GM18498 (cell line): ENCODE data around the gene KCNJ4.

ENCODE experiments used
- ATAC-seq: cut with Tn5 transposase; IDR thresholded peaks from one replicate; pipeline ENCODE4 v1.9.1; 2021; ENCODE audit warnings: mild to moderate bottlenecking, moderate library complexity; ENCODE audit not compliant: unreplicated experiment

KCNJ4 gene

GRCh38 chr22:38454353-38455075, 485 bp downstream of the KCNJ4 start:
- ATAC-seq = no peak

- no peak for ATAC-seq
These were observed 1.0 kb downstream of the KCNJ4 start for GRCh38 chr22:38453996-38454352.

GRCh38 chr22:38453066-38453672, 1.8 kb downstream of the KCNJ4 start:
- no peak for ATAC-seq

- no peak for ATAC-seq
These were observed 2.5 kb downstream of the KCNJ4 start for GRCh38 chr22:38452373-38453065.

- no peak for ATAC-seq
These were observed 3.1 kb downstream of the KCNJ4 start for GRCh38 chr22:38451864-38452263.

- ATAC-seq = no peak
These were observed 3.6 kb downstream of the KCNJ4 start for GRCh38 chr22:38451404-38451803.

GRCh38 chr22:38450234-38450797, 4.7 kb downstream of the KCNJ4 start:
- ATAC-seq = no peak

GRCh38 chr22:38449776-38450175, 5.2 kb downstream of the KCNJ4 start:
- no peak for ATAC-seq

- ATAC-seq = no peak
These were observed 5.9 kb downstream of the KCNJ4 start for GRCh38 chr22:38448945-38449745.

GRCh38 chr22:38446018-38446601, 8.9 kb downstream of the KCNJ4 start:
- no peak for ATAC-seq

- no peak for ATAC-seq
These were observed 10.2 kb downstream of the KCNJ4 start for GRCh38 chr22:38444783-38445182.

GRCh38 chr22:38443628-38444521, 11.1 kb downstream of the KCNJ4 start:
- ATAC-seq = no peak

- no peak for ATAC-seq
These were observed 11.9 kb downstream of the KCNJ4 start for GRCh38 chr22:38442967-38443627.

GRCh38 chr22:38441620-38442287, 13.2 kb downstream of the KCNJ4 start:
- no peak for ATAC-seq

GRCh38 chr22:38440747-38441350, 14.2 kb downstream of the KCNJ4 start:
- no peak for ATAC-seq

- ATAC-seq = no peak
These were observed 17.6 kb downstream of the KCNJ4 start for GRCh38 chr22:38437416-38437815.

GRCh38 chr22:38436629-38437395, 18.2 kb downstream of the KCNJ4 start:
- no peak for ATAC-seq
